GM23338 (cell line): ENCODE results near the gene ARHGEF40. TPM values are rescaled to one million over a fixed set of nuclear protein-coding genes. Genes with fewer than 3 reads are reported as not detected.

Experiments used
- ATAC-seq: fragments of 200-7000 bp; cut with Tn5 transposase; 3 replicates; pipeline ENCODE4 v1.9.1; 2020
- DNase-seq: peaks from one replicate; pipeline ENCODE4 v3.0.0-alpha.2; 2015; ENCODE audit warnings: low spot score
- H2AFZ ChIP-seq: fragments of 200-600 bp; sonication (generic); 2 replicates; pipeline ENCODE4 v1.8.0; 2016; ENCODE audit warnings: antibody characterized with exemption, mild to moderate bottlenecking, moderate library complexity
- H3F3A ChIP-seq: fragments of 200-600 bp; sonication (generic); replicated peaks from 2 replicates; pipeline ENCODE4 v1.8.0; 2017; ENCODE audit warnings: antibody characterized with exemption, mixed run types, low read depth
- H3K27ac ChIP-seq: fragments of 200-600 bp; sonication (generic); 2 replicates; pipeline ENCODE4 v1.6.1; 2016; ENCODE audit warnings: low read depth
- H3K27me3 ChIP-seq: fragments of 200-600 bp; sonication (generic); 2 replicates; pipeline ENCODE4 v1.8.0; 2016; ENCODE audit warnings: mild to moderate bottlenecking, mixed run types, moderate library complexity; ENCODE audit not compliant: insufficient read depth
- H3K36me3 ChIP-seq: fragments of 200-600 bp; sonication (generic); 2 replicates; pipeline ENCODE4 v1.8.0; 2016; ENCODE audit warnings: mild to moderate bottlenecking; ENCODE audit not compliant: insufficient read depth
- H3K4me1 ChIP-seq: fragments of 200-600 bp; sonication (generic); 2 replicates; pipeline ENCODE4 v1.8.0; 2016; ENCODE audit warnings: mild to moderate bottlenecking, moderate library complexity; ENCODE audit not compliant: insufficient read depth
- H3K4me2 ChIP-seq: fragments of 200-600 bp; sonication (generic); 2 replicates; pipeline ENCODE4 v1.7.1; 2017; ENCODE audit warnings: mixed run types
- H3K4me3 ChIP-seq: fragments of 200-600 bp; sonication (generic); 2 replicates; pipeline ENCODE4 v1.6.1; 2016; ENCODE audit warnings: mixed run types
- H3K79me2 ChIP-seq: fragments of 200-600 bp; sonication (generic); replicated peaks from 2 replicates; pipeline ENCODE4 v1.8.0; 2017; ENCODE audit warnings: mild to moderate bottlenecking; ENCODE audit not compliant: insufficient read depth
- H3K9me2 ChIP-seq: fragments of 200-600 bp; sonication (generic); 2 replicates; pipeline ENCODE4 v1.8.0; 2017; ENCODE audit not compliant: insufficient read depth
- H4K20me1 ChIP-seq: fragments of 200-600 bp; sonication (generic); replicated peaks from 2 replicates; pipeline ENCODE4 v1.8.0; 2017; ENCODE audit warnings: mild to moderate bottlenecking; ENCODE audit not compliant: insufficient read depth
- H3K27ac Mint-ChIP-seq: 2 replicates; pipeline ENCODE4 v1.8.0; 2020; ENCODE audit warnings: inconsistent platforms, mild to moderate bottlenecking, moderate library complexity, mixed read lengths
- H3K27me3 Mint-ChIP-seq: 3 replicates; pipeline ENCODE4 v1.8.0; 2022; ENCODE audit warnings: low read depth, mild to moderate bottlenecking, moderate library complexity, mixed read lengths, inconsistent platforms; ENCODE audit not compliant: insufficient read depth, poor library complexity
- H3K36me3 Mint-ChIP-seq: 3 replicates; pipeline ENCODE4 v1.8.0; 2021; ENCODE audit warnings: low read depth, mild to moderate bottlenecking, inconsistent platforms, moderate library complexity, mixed read lengths
- H3K4me1 Mint-ChIP-seq: 3 replicates; pipeline ENCODE4 v1.8.0; 2020; ENCODE audit warnings: mild to moderate bottlenecking, inconsistent platforms, mixed read lengths
- H3K4me3 Mint-ChIP-seq: 3 replicates; pipeline ENCODE4 v1.8.0; 2021; ENCODE audit warnings: moderate library complexity, mild to moderate bottlenecking, inconsistent platforms, mixed read lengths
- H3K9me3 Mint-ChIP-seq: 3 replicates; pipeline ENCODE4 v1.8.0; 2020; ENCODE audit warnings: moderate library complexity, mild to moderate bottlenecking, inconsistent platforms, mixed read lengths
- CREB1 ChIP-seq: fragments of 250-450 bp; sonication (Bioruptor Pico); IDR thresholded peaks from 2 replicates; pipeline ENCODE4 v1.5.0; 2020; ENCODE audit warnings: low read depth, mild to moderate bottlenecking, moderate library complexity
- CTCF ChIP-seq, 2 experiments: fragments of 200-600 bp in 1 of 2; sonication (generic) in 1 of 2; conservative IDR thresholded peaks; 2 replicates each; pipeline versions ENCODE4 v1.5.1 to v1.6.1; 2016 to 2017; ENCODE audit warnings: antibody characterized with exemption in 2 of 2, low read depth in 2 of 2, mild to moderate bottlenecking in 2 of 2, moderate library complexity in 1 of 2
- ETS1 ChIP-seq: IDR thresholded peaks from 2 replicates; pipeline ENCODE4 v1.6.1; 2016; ENCODE audit warnings: antibody characterized with exemption
- EZH2 ChIP-seq: fragments of 200-600 bp; sonication (generic); IDR thresholded peaks from one replicate; pipeline ENCODE4 v1.8.0; 2017; ENCODE audit warnings: antibody characterized with exemption, mild to moderate bottlenecking, low read depth; ENCODE audit not compliant: unreplicated experiment
- EZH2phosphoT487 ChIP-seq: fragments of 200-600 bp; sonication (generic); IDR thresholded peaks from one replicate; pipeline ENCODE4 v1.8.1; 2018; ENCODE audit warnings: antibody characterized with exemption; ENCODE audit not compliant: unreplicated experiment
- JUNB ChIP-seq: IDR thresholded peaks from one replicate; pipeline ENCODE4 v1.6.1; 2016; ENCODE audit warnings: antibody characterized with exemption; ENCODE audit not compliant: unreplicated experiment
- NANOG ChIP-seq: IDR thresholded peaks from 2 replicates; pipeline ENCODE4 v1.6.1; 2016; ENCODE audit warnings: antibody characterized with exemption, borderline replicate concordance
- POLR2AphosphoS5 ChIP-seq: IDR thresholded peaks from 2 replicates; pipeline ENCODE4 v1.6.1; 2016; ENCODE audit warnings: antibody characterized with exemption, low read depth
- REST ChIP-seq: IDR thresholded peaks from one replicate; pipeline ENCODE4 v1.6.1; 2018; ENCODE audit warnings: antibody characterized with exemption; ENCODE audit not compliant: unreplicated experiment
- STAT1 ChIP-seq: IDR thresholded peaks from one replicate; pipeline ENCODE4 v1.6.1; 2016; ENCODE audit warnings: antibody characterized with exemption; ENCODE audit not compliant: unreplicated experiment
- ZNF114 ChIP-seq: fragments of 250-450 bp; sonication (Bioruptor Pico); IDR thresholded peaks from 2 replicates; pipeline ENCODE4 v1.5.0; 2020; ENCODE audit warnings: mild to moderate bottlenecking, moderate library complexity
- ZNF331 ChIP-seq: fragments of 250-450 bp; sonication (Bioruptor Pico); IDR thresholded peaks from 2 replicates; pipeline ENCODE4 v1.5.0; 2020; ENCODE audit warnings: low read depth, mild to moderate bottlenecking, moderate library complexity
- ZNF462 ChIP-seq: fragments of 250-450 bp; sonication (Bioruptor Pico); IDR thresholded peaks from 2 replicates; pipeline ENCODE4 v1.5.0; 2020; ENCODE audit warnings: mild to moderate bottlenecking, moderate library complexity
- polyA plus RNA-seq: library from polyadenylated mRNA; unstranded; fragments of >200 nt; fragmentation: Nextera tagmentation; extraction: Ambion mirVana; gene quantifications from 2 replicates; pipeline ENCODE4 v1.2.1, GENCODE V29; 2016
- total RNA-seq: library from RNA; depleted of rRNA; stranded (reverse); fragments of >200 nt; shearing (Covaris generic); gene quantifications from 2 replicates; pipeline ENCODE4 v1.2.3, GENCODE V29; 2014

The ARHGEF40 gene
- total and polyA plus RNA-seq, 2 experiments from 2014 or later, result 17.7 to 44.6 TPM

GRCh38 chr14:21078726-21079125 lies 8.6 kb downstream of the ARHGEF40 start:
- H3K9me3 Mint-ChIP-seq, result no peaks in the 10 kb centered on the region; the same call in 2 of the 3 replicates
- Histone ChIP-seq H3K9me2 (no peaks in the 10 kb centered on the region), H3F3A (no peaks in the 10 kb centered on the region), H3K4me2 (no peak overlapping the region), H2AFZ (no peak overlapping the region), H3K36me3 (peaks cover 17% of the 10 kb centered on the region; the same call in 1 of the 2 replicates), H4K20me1 (peaks cover 3% of the 10 kb centered on the region), H3K79me2 (no peaks in the 10 kb centered on the region), H3K4me1 (no peaks in the 10 kb centered on the region), H3K4me3 (no peak overlapping the region), H3K27me3 (no peaks in the 10 kb centered on the region), H3K27ac (no peak overlapping the region)
- no peak overlapping the region for H3K27ac Mint-ChIP-seq
- no peak overlapping the region for H3K4me3 Mint-ChIP-seq
- DNase-seq (no peak), ATAC-seq (no peak)
- no peak for TF ChIP-seq EZH2
- TF ChIP-seq STAT1, result no peak
- TF ChIP-seq REST, result no peak
- TF ChIP-seq POLR2AphosphoS5, result no peak
- TF ChIP-seq NANOG, result no peak
- no peak for TF ChIP-seq ZNF331 (CRISPR knock-in tag)
- no peak for TF ChIP-seq CREB1
- TF ChIP-seq ZNF114 (CRISPR knock-in tag), result no peak
- TF ChIP-seq ETS1, result no peak
- no peak for TF ChIP-seq EZH2phosphoT487
- no peak for TF ChIP-seq ZNF462 (CRISPR knock-in tag)
- no peak for TF ChIP-seq JUNB
- TF ChIP-seq CTCF (conservative IDR thresholded peaks at IDR 0.05; ENCODE audit: low read depth in 2 of 2), result no peak
- peaks cover 85% of the 10 kb centered on the region for H3K36me3 Mint-ChIP-seq
- peaks cover 6% of the 10 kb centered on the region for H3K27me3 Mint-ChIP-seq
- H3K4me1 Mint-ChIP-seq, result peaks cover 1% of the 10 kb centered on the region; the same call in 2 of the 3 replicates
